HG03442 (cell line): Measurements from ENCODE around the gene BMPR1A.
A peak's percentile ranks its signal among the peaks of the same experiment; 100 is the strongest.
"Not testable (repeated sequence)": the region's sequence is repeated elsewhere in the genome, so short reads cannot be mapped to it uniquely, and the experiment has no call there.

Experiments
- ATAC-seq: cut with Tn5 transposase; IDR thresholded peaks from one replicate; pipeline ENCODE4 v1.9.1; 2021; ENCODE audit warnings: mild to moderate bottlenecking, moderate library complexity; ENCODE audit not compliant: unreplicated experiment

Gene BMPR1A

DNA sequence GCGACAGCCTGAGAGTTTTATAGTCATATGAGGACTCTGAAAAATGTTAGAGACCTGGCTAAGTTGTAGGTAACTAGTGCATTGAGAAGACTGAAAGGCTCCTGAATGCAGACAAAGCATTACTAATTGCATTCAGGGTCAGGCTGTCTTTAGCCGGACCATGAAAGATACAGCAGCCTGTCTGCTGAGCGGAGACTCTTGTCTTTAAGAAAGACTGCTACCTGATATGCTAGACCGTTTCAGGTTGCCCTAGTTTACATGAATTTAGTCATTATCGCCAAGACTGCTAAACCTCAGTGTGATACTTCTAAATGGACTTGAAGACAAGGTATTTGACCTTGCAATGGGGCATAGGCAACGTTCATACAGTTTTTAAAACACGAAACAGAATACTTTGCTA, 81.2 kb downstream of the BMPR1A start:
- no peak for ATAC-seq

DNA sequence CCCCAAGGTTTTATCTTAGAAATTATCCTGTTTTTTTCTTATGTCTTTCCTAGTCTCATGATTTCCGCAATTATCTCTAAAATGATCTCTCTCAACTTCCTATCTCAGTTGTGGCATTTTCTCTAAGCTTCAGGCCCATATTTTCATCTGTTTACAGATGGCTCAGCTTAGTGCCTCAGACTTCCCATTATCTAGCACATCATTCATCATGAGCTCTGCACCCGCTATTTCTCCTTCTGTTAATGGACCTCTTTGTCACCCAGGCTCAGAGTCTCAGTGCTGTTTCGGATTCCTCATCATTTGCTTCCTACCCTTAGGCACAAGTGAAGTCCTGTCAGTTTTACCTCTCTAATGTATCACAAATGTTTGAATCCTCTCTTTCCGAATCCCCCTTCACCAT, 84.1 kb downstream of the BMPR1A start:
- no peak for ATAC-seq

- no peak for ATAC-seq
These were observed 89.7 kb downstream of the BMPR1A start for GRCh38 chr10:86846088-86846487.

DNA sequence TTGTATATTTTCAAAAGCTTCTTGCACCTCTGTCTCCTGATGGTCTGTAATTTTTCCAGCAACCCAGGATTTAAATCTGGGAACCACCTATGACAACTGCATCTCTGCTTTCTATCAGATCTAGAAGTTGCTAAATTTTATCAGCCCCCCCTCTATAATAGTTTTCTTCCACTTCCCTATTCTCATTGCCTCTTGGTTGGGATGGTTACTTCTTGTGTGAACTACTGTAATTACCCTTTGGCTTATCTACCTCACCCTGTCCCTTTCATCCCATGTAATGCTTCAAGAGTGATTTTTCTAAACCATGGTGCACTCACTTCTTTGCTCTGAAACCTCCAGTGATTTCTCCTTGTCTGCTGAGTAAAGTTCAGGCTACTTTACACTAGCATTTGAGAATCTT, 92.3 kb downstream of the BMPR1A start:
- no peak for ATAC-seq

GRCh38 chr10:86849181-86849894, 92.9 kb downstream of the BMPR1A start:
- peak; percentile 93 for ATAC-seq

DNA sequence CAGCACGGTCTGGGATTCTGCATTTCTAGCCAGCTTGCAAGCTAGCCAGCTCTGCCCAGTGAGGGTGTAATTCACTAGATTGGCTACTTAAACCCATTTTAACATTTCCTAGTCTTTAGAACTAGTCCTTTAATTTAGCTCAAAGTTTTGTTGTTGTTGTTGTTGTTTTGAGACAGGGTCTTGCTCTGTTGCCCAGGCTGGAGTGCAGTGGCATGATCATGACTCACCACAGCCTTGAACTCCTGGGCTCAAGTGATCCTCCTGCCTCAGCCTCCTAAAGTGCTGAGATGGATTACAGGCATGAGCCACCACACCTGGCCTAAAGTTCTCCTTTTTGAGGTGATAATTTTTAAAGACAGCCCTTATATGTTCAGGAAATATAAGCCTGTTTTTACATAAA, 94.1 kb downstream of the BMPR1A start:
- no peak for ATAC-seq

DNA sequence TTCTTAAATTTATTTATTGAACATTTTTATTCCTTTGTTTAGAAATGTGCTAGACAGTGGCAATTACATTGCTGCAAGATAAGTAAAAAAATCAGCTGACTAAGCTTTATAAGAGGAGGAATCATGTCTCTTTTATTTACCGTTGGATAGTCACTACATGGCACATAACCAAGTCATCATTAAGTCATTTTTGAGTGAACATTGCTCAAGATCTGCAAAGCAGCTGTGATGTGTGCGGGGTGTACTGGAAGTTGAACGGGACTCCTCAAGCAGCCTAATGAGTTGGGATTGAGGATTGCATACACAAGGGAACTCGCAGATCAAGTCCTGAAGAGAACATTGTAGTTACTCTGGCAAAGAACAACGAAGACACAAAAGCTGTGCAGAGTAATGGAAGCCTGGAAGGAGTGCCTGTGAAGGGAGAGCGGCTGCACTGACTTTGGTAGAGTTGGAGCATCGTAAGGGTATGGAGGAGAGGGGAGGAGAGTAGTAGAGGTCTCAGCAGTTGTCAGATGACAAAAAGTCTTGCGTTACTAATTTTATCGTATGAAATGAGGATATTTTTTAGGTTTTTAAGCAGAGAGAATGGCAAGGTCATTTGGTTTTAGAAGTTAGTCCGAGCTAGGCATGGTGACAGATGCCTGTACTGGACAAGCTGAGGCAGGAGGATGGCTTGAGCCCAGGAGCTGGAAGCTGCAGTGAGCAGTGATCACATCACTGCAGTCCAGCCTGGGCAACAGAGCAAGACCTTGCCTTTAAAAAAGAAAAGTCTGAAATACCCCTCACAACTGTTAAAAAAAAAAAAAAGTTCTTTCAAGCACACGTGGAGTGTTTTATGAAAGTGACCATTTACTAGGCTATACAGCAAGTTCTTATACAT, 95.1 kb downstream of the BMPR1A start:
- ATAC-seq, result no peak

GRCh38 chr10:86853582-86853981, 97.2 kb downstream of the BMPR1A start:
- ATAC-seq, result not testable (repeated sequence)

DNA sequence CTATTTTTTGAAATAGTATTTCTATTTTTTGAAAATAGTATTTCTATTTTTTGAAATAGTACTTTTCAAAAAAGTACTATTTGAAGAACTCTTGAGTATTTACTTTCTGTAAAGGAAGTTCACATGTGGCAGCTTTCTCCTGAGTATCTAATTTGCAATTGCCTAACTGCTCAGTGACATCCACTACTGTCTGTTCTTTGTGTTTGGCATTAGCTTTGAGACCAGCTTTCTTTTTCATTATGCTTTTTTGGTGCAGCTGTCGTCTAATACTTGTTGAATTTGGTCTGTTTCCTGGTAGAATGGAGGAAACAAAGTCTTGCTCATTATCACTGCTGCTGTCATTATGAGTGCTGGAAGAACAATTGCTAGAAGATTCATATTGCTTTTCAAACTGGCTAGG, 99.1 kb downstream of the BMPR1A start:
- ATAC-seq, result no peak

DNA sequence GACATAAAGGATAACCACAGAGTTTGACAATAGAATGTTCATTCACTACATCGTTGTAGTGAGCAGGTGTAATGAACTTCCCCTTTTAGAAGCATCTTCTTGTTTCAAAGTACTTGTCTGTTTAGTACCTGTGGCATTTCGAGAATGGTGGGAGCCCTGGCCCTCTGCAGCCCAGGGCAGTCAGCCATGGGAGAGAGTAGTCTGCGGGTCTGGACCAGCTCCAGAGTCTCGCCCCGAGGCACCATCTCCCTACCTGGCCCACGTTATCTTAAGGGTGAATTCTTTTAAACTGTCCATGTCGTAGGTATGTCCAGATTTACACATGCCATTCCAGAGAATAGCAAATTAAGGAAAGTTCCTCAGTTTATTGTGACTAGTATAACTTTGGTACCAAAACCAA, 99.7 kb downstream of the BMPR1A start:
- no peak for ATAC-seq

GRCh38 chr10:86857128-86857721, 100.8 kb downstream of the BMPR1A start:
- ATAC-seq, result no peak

- no peak for ATAC-seq
These were observed 101.6 kb downstream of the BMPR1A start for GRCh38 chr10:86858011-86858410.

DNA sequence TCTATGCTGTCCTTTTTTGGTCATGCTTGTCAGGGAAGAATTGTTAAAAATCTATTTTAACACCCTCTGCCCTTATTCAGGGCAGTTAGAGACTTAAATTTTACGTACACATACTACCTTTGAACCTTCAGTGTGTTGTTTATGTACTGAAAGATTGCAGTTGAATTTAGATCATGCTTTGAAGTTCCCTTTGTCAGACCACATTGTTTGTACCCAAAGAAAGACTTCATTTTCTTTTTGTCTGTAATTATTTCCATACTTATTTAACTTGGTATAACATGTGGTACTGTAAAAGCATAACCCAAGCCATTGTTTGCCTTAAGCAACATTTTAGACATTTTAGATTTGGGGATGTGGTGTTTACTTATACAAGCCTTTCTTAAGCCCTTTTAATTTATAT, 104.9 kb downstream of the BMPR1A start:
- no peak for ATAC-seq

DNA sequence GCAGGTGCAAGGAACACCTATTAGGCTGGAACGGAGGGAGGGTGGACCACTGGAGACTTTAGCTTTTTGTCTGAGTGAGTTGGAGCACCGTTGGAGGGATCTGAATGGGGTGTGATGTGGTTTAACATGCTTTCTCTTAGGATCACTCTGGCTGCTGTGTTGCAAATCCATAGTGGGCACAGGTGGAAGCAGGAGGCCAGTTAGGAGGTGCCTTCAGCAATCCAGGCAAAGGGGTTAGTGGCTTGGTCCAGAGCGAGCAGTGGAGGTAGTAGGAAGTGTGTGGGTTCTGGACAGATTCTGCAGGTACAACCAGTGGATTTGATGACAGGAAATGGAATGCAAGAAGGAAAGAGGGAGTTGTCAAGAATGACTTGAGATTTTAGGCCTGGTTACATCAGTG, 106.0 kb downstream of the BMPR1A start:
- no peak for ATAC-seq

GRCh38 chr10:86862786-86863483, 106.5 kb downstream of the BMPR1A start:
- ATAC-seq, result no peak

- no peak for ATAC-seq
These were observed 107.0 kb downstream of the BMPR1A start for GRCh38 chr10:86863484-86863842.

- not testable (repeated sequence) for ATAC-seq
These were observed 108.8 kb downstream of the BMPR1A start for GRCh38 chr10:86865011-86865811.

- ATAC-seq, result no peak
These were observed 110.7 kb downstream of the BMPR1A start for GRCh38 chr10:86867149-86867548.

DNA sequence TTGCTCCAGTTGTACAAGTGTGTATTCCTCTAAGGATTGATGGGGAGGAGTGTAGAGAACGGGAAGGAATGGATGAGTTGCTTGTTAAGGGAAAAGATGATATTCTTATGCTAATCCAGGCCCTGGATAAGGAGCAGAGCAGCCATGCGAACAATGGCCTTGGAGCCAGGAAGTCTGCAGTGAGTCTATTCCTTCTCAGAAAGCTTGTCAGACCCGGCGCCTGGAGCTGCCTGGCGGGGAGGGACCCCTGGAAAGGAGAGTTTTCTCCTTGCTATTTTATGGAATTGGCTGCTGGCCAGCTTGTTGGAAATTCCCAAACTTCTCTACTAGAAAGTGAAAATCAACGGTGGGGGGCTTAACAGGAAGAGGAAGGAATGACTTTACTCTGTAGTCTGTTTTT, 111.9 kb downstream of the BMPR1A start:
- no peak for ATAC-seq

- no peak for ATAC-seq
These were observed 114.3 kb downstream of the BMPR1A start for GRCh38 chr10:86870679-86871078.
